Iris pigment epithelial cell (primary cell): ENCODE measurements around the gene DAPL1.

Experiments
- DNase-seq: peaks from one replicate; pipeline ENCODE4 v3.0.0-alpha.2; 2011; ENCODE audit warnings: low read depth

DAPL1 gene

DNA sequence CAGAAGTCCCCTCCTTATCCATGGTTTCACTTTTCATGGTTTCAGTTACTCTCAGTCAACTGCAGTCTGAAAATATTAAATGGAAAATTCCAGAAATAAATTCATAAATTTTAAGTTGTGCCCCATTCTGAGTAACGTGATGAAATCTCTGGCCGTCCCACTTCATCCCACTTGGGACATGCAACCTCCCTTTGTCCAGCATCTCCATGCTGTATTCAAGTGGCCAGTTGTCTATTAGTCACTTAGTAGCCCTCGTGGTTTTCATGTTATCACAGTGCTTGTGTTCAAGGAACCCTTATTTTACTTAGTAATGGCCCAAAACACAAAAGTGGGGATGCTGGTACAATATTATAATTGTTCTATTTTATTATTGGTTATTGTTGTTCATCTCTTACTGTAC, 18.0 kb upstream of the DAPL1 start:
- no peak for DNase-seq

DNA sequence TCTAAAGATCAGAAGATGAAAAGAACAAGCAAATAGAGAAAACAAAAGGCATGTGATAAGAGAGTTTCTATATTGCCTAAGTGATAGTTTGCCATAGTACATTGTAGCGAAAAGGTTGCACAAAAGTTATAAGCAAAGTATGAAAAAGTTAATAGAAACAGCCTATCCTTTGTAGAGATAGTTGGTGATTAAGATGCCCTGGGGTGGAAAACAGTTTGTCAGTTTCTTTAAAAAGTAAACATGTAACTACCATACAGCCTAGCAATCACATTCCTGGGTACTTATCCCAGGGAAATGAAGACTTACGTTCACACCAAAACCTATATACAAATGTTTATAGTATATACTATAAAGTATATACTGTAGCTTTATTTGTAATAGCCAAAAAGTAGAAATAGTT, 16.9 kb upstream of the DAPL1 start:
- DNase-seq = no peak

DNA sequence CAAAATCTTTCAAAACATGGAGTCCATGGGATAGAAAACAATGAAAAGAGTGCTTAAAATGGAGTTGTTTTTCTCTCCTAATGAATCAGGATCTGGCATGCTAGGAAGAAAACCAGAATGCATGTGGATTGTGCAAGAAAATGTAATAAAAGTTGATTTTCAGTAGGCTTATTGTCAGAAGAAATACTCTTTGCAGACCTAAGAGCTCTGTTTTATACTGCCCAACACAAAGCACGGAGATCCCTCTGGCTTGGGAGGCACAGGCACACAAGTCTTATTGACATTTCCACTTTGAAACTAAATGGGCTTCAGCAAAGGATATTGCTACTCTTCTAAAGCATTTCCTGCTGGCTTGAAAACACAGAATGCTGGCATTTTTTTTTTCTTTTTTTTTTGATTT, 15.5 kb upstream of the DAPL1 start:
- no peak for DNase-seq

GRCh38 chr2:158781353-158781961, 13.7 kb upstream of the DAPL1 start:
- DNase-seq = peak; percentile 78

- DNase-seq = no peak
Measured at GRCh38 chr2:158782136-158782535, 13.0 kb upstream of the DAPL1 start.

- no peak for DNase-seq
Measured at GRCh38 chr2:158782616-158783015, 12.5 kb upstream of the DAPL1 start.

- no peak for DNase-seq
Measured at GRCh38 chr2:158783923-158784322, 11.2 kb upstream of the DAPL1 start.

DNA sequence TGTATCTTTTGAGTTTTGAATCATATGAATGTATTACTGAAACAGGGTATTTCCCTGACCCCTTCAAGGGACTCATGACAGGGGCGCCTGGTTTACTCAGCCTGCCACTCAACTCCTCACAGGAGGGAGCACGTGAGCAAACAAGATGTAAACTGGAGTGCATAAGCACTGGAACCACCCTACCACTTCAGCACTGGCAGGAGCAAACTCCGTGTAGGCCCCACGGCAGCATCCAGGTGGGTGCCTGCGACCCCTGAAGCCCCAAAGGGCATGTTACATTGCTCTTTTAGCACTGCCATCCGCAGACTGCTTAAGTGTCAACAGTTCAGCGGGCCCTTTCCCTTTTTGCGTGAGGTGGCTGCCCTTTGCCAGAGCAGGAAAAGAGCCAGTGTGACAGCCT, 8.2 kb upstream of the DAPL1 start:
- no peak for DNase-seq

GRCh38 chr2:158788951-158789350, 6.2 kb upstream of the DAPL1 start:
- DNase-seq = no peak

DNA sequence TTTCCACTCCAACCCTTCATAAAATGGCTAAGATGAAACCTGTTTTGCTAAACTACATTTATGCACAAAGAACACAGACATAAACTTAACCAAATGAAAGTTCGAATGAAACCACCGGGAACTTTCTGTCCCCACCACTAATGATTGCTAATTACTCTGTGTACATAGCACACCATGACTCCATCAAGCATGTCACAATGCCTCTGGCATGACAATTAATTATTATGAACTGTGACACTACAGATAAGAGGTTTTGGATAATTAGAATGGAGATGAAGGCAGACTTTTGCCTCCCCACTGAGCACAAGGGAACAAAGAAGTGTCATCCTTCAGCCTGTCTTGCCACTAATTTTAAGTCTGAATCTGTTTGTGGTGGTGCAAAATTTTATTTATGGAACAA, 1.5 kb downstream of the DAPL1 start:
- no peak for DNase-seq

- no peak for DNase-seq
Measured at GRCh38 chr2:158797963-158798700, 3.0 kb downstream of the DAPL1 start.

DNA sequence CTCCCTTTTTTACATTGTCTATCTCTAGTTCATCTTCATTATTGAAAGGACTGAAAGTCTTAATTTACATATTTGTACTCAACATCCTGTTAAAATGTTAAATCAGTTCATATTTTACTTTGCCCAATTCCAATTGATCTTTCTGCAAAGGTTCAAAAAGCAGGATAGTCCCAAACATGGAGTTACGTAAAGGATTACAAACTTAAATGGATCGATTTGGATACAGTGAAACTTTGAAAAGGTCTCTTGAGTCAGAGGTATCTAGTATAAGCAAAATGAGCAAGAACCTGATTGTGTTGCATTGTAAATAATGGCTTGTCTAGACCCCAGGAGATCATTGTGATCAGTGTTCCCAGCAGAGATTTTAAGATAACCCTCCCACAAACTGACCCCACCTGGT, 4.1 kb downstream of the DAPL1 start:
- no peak for DNase-seq

- no peak for DNase-seq
Measured at GRCh38 chr2:158803506-158803905, 8.4 kb downstream of the DAPL1 start.

DNA sequence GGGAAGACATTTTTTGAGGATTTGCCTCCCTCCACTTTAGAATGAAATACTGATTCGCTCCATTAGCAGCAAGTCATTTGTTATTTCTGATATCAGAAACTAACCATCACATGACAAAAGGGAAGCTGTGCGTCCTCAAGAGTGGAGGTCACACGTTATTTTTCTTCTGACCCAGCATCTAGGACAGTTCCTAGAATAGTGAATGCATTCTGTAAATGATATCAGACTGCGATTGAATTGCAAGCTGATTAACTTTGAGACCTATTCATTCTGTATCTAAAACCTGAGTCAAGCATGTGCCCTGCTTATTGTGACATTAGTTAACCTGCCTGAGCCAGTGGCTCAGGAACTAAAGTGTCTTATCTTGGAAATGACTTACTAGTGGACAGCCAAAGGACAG, 10.1 kb downstream of the DAPL1 start:
- DNase-seq = no peak

DNA sequence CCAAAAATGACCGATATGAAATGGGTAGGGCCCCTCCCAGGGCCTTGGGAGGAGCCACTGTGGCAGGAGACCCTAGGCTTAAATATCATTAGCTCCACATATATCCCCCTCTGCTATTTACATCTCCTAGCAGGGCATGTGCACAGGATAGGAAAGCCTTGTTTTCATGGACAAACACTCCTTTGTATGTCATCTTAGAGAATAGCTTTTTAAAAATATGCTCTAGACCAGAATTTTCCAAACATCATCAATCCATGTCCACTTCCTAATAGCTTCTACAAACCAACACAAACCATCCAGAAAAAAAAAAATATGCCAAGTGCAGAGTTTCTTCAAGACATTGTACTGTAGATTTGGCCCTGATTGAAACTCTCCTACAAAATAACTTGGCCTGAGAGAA, 10.8 kb downstream of the DAPL1 start:
- DNase-seq = no peak

GRCh38 chr2:158806941-158807340, 11.8 kb downstream of the DAPL1 start:
- no peak for DNase-seq

- DNase-seq = no peak
Measured at GRCh38 chr2:158808426-158808825, 13.3 kb downstream of the DAPL1 start.

DNA sequence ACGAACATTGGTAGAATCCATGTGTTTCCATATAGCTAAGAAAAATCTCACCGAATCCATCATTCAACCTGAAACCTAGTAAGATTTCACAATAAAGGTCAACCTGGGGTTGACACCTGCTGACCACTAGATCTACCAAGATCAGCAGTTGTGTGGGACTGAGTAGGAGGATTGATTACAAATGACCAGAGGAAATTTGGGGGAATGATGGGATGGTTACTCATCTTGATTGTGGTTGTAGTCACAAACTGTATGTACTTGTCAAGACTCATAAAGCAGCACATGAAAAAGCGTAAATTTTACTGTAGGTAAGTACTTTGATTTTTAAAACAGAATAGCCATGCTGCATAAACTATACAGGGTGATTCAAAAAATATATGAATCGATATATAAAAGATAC, 14.7 kb downstream of the DAPL1 start:
- DNase-seq = no peak

- no peak for DNase-seq
Measured at GRCh38 chr2:158810731-158811460, 15.8 kb downstream of the DAPL1 start.

DNA sequence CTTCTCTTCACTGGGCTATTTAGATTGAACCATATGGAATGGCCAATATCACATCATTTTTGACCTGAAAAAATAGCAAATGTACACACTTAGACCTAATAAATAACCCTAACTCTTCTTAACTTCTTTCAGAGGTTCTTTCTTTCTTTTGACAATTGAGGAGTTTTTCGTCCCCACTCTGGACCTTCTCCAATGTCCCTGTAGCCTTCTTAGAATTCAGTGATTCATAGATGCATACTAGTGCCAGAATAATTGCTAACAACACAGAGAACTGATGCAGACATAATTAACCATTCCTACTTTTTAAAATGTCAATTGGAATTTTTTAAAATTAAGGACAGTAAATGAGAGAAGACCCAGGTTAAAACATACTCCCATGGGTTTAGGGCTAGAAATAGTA, 20.0 kb downstream of the DAPL1 start:
- no peak for DNase-seq

- DNase-seq = no peak
Measured at GRCh38 chr2:158815658-158816057, 20.5 kb downstream of the DAPL1 start.

- peak; percentile 26 for DNase-seq
Measured at GRCh38 chr2:158817588-158817987, 22.5 kb downstream of the DAPL1 start.

GRCh38 chr2:158818511-158818910, 23.4 kb downstream of the DAPL1 start:
- DNase-seq = peak; percentile 20
